Ammon's horn (tissue), 1 donor: ENCODE results near the gene BRD1.
"Not testable (repeated sequence)": the region's sequence is repeated elsewhere in the genome, so short reads cannot be mapped to it uniquely, and the experiment has no call there.

Experiments used
- DNase-seq: peaks from one replicate; pipeline ENCODE4 v3.0.0-alpha.2; 2016; ENCODE audit warnings: low spot score

BRD1 gene

DNA sequence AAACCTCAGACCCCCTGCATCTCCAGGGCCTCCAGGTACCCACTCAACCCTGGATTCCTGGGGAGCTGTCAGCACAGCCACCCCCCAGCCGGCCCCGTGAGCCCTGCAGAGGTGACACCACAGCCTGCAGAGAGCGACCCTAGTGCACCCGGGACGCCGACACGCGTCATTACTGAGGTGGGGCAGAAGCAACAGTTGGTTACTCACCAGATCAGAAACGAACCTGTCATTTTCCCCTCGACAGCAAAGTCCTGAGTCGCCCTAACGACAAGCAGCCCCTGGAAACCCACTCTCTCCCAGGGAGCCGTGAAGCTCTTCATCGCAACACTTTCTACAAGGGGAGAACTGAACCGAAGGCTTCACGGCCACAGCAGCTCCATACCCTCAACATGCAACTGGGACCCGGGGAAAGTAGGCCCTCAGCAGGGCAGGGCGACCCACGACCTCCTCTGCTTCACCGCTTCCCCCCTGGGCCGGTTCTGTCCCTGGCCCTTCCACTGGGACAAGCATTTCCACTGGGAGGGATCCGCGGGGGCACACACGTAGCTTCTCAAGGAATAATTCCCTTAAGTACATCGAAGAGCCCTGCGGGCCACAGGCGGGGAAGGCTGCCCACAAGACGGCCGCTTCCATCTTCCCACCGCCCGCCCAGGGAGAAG, 1.6 kb downstream of the BRD1 start:
- no peak for DNase-seq

DNA sequence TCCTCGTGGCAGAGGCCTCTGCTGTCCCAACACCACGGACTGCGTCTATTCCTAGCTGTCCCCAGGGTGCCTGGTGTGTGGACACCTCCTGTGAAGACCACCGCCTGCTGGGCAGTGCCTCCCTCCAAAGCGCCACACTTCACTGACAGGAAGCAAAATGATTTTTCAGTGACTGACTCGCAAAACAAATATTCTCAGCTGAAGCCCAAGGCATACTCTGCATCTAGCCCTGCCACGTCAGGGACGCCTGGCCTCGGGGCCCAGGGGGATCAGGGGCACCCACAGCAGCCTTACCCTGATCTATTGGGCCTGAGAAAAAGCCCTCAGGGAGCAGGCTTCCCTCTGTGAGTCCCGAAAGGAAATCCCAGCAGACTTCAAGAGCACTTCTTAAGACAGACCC, 2.2 kb downstream of the BRD1 start:
- no peak for DNase-seq

GRCh38 chr22:49824936-49825335, 2.7 kb downstream of the BRD1 start:
- no peak for DNase-seq

DNA sequence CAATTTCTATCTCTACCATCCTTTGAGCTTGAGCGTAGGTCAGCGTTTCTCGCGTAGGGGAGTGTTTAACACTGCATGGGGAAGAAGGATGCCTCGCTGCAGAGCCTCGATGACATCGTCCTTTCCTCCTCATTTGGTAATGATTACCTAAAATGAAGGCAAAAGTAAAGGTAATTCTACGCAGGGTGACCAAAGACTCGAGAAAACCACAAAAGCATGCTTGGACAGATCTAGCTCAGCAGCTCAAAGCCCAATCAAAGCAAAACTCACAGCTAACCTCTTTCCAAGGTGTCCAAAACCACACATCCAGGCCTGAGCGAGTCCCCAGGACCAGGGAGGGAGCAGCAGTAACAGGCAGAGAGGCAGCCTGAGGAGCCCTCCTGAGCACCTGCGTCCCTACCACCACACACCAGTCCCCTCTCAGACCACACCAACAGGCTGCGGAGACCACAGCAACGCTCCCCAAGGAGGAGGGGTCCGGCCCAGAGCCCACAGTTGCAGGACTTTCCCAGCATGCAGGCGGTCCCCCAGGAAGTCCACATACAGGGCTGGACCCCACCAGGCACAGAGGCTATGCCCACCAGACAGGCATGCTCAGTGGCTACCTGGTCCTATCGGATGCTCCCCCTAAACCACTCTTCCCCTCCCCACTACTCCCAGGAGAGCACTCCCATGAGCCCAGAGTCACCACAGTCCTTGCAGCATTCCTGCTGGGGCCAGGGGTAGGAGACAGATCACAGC, 3.3 kb downstream of the BRD1 start:
- no peak for DNase-seq

DNA sequence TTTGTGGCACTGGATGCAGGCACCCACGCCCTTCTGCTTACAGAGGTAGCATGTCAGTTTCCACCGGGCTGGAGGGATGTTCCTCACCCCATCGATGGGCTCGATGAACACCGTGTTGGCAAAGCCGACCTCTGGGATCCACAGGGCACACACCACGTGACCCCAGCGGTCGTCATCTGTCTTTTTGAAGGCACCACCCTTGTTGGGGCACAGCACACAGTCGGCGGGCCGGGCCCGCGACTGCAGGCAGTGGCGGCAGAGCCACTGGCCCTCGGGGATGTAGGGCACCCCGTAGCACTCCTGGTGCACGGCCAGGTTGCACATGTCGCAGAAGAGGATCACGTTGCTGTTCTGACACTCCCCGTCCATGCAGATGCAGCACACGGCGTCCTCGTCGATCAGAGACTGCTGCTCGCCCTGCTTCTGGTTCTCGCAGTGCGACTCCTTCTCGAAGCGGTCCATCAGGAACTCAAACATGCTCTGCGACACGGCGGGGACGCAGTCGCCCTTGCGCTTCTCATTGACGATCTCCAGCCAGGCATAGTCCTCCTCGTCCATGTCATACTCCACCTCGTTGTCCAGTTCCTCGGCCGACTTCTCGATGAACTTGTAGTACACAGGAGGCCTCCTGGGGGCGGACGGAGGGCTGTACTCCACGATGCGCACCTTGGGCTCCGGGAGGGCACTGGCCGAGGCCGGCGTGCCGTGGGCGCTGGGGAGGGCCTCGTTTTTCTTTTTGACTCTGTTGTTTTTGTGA, 4.2 kb downstream of the BRD1 start:
- no peak for DNase-seq

DNA sequence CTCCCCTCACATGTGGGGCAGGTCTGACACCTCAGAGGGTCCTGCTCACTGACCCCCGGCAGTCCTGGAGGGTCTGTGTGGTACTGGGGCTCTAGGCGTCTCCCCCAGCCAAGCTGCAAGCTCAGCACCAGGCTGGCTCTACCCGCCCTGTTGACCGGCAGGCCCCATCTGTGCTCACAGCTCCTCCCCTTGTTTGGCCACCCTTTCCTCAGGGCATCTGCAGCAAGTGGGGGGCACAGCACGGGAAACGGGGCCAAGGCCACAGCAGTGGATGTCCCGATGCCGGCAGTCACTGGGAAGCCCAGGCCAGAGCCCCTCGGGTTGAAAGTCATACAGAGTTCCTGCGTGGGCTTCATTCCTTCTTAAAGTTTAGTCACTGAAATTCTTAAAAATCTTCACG, 5.9 kb downstream of the BRD1 start:
- DNase-seq, result not testable (repeated sequence)

DNA sequence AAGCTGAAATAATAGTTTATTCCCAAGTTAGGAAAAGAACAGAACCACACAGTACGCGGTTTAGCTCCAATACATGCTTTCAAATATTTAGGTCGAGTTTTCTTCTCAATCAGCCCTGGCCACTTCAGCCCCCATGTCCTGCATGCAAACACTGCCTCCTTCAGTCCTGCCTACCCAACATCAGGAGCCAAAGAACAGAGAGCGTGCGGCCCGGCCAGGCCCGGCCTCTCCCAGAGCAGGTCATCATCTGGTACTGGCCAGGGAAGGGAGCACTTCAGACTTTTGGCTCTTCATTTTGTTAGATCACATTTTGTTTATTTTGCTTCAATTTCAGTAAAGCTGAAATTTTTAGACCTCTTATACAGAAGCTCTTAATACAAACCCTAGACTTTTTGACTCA, 6.7 kb downstream of the BRD1 start:
- DNase-seq, result no peak

GRCh38 chr22:49817359-49817758, 10.3 kb downstream of the BRD1 start:
- no peak for DNase-seq

DNA sequence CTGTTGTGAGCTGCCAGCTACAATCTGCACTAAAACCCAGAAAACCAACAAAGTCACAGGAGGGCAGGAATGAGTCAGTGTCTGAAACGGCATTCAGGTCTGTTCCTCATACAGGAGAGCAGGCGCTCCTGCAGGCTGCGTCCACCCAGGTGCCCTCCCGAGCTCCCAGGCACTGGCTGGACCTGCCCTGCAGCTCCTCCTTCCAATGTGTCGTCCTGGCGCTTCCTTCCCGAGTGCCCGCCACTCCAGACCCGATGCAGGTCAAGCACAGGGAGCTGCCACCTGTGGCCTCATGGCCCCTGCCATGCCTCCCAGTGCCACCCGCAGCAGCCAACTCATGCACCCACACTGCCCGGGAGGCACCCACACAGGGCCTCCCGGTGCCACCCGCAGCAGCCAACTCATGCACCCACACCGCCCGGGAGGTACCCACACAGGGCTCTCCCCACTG, 12.0 kb downstream of the BRD1 start:
- DNase-seq, result no peak

DNA sequence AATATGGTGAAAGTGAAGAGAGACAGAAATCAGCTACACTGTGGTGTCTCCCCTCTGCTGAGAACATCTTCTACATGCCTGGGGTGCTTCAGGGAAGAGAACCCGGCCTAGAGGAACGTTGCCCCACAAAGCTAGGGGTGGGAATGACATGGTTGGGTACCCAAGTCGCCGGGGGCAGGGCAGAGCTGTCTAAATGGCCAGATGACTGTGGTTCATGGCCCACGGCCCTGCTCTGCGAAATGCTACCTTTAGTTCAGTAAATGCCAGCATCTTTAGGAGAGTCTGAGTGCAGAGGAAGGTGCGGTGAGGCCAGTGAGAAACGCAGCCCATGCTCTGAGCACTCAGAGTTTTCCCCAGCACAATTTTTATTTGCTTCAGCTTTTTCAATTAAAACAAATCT, 12.8 kb downstream of the BRD1 start:
- no peak for DNase-seq

- DNase-seq, result no peak
Observed at GRCh38 chr22:49814164-49814686, 13.4 kb downstream of the BRD1 start.

DNA sequence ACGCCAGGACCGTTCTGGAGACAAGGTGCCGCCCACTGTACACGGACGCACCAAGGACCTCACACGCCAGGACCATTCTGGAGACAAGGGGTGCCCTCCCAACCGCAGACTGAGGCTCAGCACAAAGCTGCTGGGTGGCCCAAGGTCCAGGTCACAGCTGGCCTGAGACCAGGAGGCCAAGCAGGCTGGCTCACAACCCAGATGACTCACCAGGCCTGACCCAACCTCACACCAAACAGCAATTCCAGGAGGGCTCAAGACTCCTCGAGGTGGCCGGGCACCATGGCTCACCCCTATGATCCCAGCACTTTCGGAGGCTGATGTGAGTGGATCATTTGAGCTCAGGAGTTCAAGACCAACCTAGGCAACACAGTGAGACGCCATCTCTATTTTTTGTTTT, 14.8 kb downstream of the BRD1 start:
- DNase-seq, result no peak

GRCh38 chr22:49811020-49811791, 16.5 kb downstream of the BRD1 start:
- no peak for DNase-seq

GRCh38 chr22:49810363-49811019, 17.2 kb downstream of the BRD1 start:
- DNase-seq, result no peak

DNA sequence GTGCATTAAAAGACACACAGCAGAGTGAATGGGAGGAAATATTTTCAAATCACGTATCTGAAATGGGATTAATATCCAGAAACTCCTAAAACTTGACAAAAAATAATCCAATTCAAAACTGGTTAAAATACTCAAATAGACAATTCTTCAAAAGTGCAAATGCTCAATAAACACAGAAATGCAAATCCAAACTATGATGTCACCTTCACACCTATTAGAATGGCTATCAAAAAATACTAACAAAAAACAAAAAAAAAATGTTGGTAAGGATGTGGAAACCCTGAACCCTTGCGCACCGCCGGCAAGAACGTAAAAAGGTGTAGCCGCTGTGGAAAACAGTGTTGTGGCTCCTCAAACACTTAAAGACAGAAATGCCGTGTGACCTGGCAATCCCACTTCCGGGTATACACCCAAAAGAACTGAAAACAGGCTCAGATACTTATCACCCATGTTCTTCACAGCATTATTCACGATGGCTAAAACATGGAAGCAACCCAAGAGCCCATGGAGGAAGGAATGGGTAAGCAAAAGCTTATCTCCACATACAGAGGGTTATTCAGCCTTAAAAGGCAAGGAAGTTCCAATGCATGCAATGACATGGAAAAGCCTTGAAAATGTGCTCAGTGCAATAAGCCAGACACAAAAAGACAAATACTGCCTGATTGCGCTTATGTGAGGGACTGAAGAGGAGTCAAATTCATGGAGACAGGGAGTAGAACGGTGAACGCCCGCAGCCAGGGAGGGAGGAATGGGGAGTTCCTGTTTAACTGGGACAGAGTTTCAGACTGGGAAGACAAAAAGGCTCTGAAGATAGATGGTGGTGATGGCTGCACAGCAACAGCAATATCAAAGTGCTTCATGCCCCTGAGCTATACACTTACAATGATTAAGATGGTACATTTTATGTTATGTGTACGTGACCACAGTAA, 19.6 kb downstream of the BRD1 start:
- no peak for DNase-seq

GRCh38 chr22:49807129-49807528, 20.5 kb downstream of the BRD1 start:
- no peak for DNase-seq

DNA sequence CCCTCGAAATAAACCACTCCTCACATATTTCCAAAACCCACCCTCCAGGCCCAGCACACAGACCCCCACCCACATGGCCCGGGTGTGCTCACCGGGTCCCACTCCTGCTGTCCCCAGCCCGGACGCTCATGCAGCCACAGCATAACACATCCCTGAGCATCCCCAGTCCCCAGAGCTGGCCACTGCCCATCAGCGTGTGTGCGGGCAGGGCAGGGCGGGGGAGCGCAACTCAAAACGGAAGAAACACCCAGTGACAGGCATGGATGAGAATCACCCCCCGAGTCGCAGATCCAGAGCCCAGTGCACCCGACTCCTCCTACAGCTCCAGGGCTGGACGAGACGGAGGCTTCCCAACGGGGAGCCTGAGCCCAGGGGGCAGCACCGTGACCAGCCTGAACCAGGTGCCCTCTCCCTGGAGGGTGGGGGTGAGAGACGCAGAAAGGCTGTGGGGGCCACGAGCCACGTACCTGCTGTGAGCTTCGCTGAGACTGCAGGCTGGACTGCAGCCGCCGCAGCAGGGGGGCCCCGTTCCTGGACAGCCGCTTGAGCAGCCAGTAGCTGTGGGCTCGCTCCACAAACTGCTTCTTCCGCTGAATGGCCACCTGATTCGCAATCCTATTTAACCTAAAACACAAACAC, 23.8 kb downstream of the BRD1 start:
- no peak for DNase-seq

DNA sequence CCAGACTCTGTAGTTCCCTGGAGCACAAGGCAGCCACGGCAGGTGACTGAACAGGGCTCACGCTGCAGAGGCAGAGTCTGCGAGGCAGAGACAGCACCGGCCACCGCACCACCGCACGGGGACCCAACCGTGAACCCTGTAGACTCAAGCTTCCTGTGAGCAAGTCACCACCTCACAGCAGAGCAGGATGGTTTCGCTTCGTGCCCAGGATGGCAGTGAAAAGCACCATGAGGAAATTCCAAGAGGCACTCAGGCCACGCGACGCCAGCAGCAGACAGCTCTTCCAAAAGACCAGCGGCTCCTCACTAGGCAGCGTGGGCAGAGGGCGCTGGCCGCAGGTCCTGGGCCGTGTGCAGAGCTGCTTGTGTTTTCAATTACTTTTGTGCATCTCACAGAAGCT, 24.5 kb downstream of the BRD1 start:
- DNase-seq, result no peak

- DNase-seq, result no peak
Observed at GRCh38 chr22:49801391-49802060, 26.1 kb downstream of the BRD1 start.
